SH-SY5Y (cell line): ENCODE results near the gene KLF13.

Source experiments
- GATA2 ChIP-seq: IDR thresholded peaks from 2 replicates; pipeline ENCODE4 v1.6.1; 2011; ENCODE audit warnings: mild to moderate bottlenecking, low read depth, low read length
- GATA3 ChIP-seq: IDR thresholded peaks from 2 replicates; pipeline ENCODE4 v1.6.1; 2011; ENCODE audit warnings: low read depth, mild to moderate bottlenecking, low read length, moderate library complexity

DNA sequence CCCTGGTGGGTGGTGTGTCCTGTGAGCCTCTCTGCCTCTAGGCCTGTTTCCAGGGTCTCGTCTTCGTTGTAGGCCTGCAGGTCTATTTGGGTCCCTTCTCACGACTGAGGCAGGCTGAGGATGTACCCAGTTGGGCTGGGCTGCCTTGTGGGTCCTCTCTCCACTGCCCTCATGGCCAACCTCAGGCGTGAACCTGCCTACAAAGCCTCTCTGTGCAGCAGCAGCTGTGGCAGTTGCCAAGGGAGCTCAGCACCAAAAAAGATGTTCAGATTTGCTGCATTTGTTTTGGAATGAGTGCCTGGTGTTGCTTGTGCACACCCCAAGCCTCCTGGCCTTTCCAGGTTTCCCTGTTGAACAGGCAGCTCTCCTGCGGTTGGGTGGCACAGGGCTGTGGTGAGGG is 13.4 kb downstream of the KLF13 start:
- TF ChIP-seq GATA2 (no peak), GATA3 (no peak)
